Fibroblast of lung (primary cell): ENCODE data around the gene PRKAB1. TPM values are rescaled to one million over a fixed set of nuclear protein-coding genes. Genes with fewer than 3 reads are reported as not detected.
"Not testable (repeated sequence)": the region's sequence is repeated elsewhere in the genome, so short reads cannot be mapped to it uniquely, and the experiment has no call there.

ENCODE experiments used
- DNase-seq, 2 donors: peaks; one replicate each; pipeline versions ENCODE4 v3.0.0 to v3.0.0-alpha.2; 2010; ENCODE audit warnings: low read depth in 2 of 2
- H2AFZ ChIP-seq: 2 replicates; pipeline ENCODE4 v1.5.1; 2012; ENCODE audit warnings: low read length, control low read depth, inconsistent platforms
- H3K27ac ChIP-seq: 2 replicates; pipeline ENCODE4 v1.5.1; 2011; ENCODE audit warnings: low read length, control low read depth; ENCODE audit not compliant: insufficient read depth
- H3K27me3 ChIP-seq: 2 replicates; pipeline ENCODE4 v1.5.1; 2011; ENCODE audit warnings: mild to moderate bottlenecking, low read length; ENCODE audit not compliant: control insufficient read depth, insufficient read depth
- H3K36me3 ChIP-seq: 2 replicates; pipeline ENCODE4 v1.5.1; 2011; ENCODE audit warnings: low read length; ENCODE audit not compliant: control insufficient read depth, insufficient read depth
- H3K4me1 ChIP-seq: 2 replicates; pipeline ENCODE4 v1.5.1; 2011; ENCODE audit warnings: low read length; ENCODE audit not compliant: control insufficient read depth, insufficient read depth; ENCODE audit errors: extremely low read depth
- H3K4me2 ChIP-seq: 2 replicates; pipeline ENCODE4 v1.5.1; 2011; ENCODE audit warnings: low read length, control low read depth; ENCODE audit not compliant: insufficient read depth; ENCODE audit errors: extremely low read depth
- H3K4me3 ChIP-seq, 4 experiments: fragments of 200-600 bp in 1 of 4; sonication (generic) in 1 of 4; replicated peaks in 1 of 4; 2 replicates each; pipeline ENCODE4 v1.5.1; 2011 to 2016; ENCODE audit warnings: low read length in 4 of 4, low read depth in 3 of 4, mild to moderate bottlenecking in 3 of 4, control low read depth in 2 of 4, inconsistent platforms in 1 of 4, mixed read lengths in 1 of 4; ENCODE audit not compliant: insufficient read depth in 1 of 4; ENCODE audit errors: control extremely low read depth in 1 of 4
- H3K79me2 ChIP-seq: 2 replicates; pipeline ENCODE4 v1.5.1; 2012; ENCODE audit warnings: mild to moderate bottlenecking, low read length, inconsistent platforms; ENCODE audit not compliant: control insufficient read depth, insufficient read depth
- H3K9ac ChIP-seq: 2 replicates; pipeline ENCODE4 v1.5.1; 2011; ENCODE audit warnings: mild to moderate bottlenecking, low read length, control low read depth; ENCODE audit not compliant: insufficient read depth
- H3K9me3 ChIP-seq: 2 replicates; pipeline ENCODE4 v1.5.1; 2012; ENCODE audit warnings: low read depth, low read length; ENCODE audit not compliant: control insufficient read depth, insufficient read depth
- H4K20me1 ChIP-seq: 2 replicates; pipeline ENCODE4 v1.5.1; 2011; ENCODE audit warnings: low read length; ENCODE audit not compliant: control insufficient read depth, insufficient read depth; ENCODE audit errors: extremely low read depth
- EZH2 ChIP-seq: IDR thresholded peaks from 2 replicates; pipeline ENCODE4 v1.5.1; 2012; ENCODE audit warnings: low read length, control low read depth, mild to moderate bottlenecking; ENCODE audit errors: missing control alignments
- polyA plus RNA-seq, 2 donors: library from polyadenylated mRNA; depleted of rRNA in 1 of 2; stranded (reverse) in 1 of 2; unstranded in 1 of 2; fragments of >200 nt; gene quantifications; 2 replicates each; pipeline ENCODE4 v1.2.1, GENCODE V29; 2011 to 2012; ENCODE audit warnings: missing spikeins in 1 of 2
- total RNA-seq: library from RNA; depleted of rRNA; stranded (reverse); fragments of >200 nt; gene quantifications from 2 replicates; pipeline ENCODE4 v1.2.1, GENCODE V29; 2014
- TF ChIP-seq, protein P1 (sequence below), 2 donors: IDR thresholded peaks in 1 of 2; conservative IDR thresholded peaks in 1 of 2; 1 replicate in 1 of 2; 2 replicates in 1 of 2; pipeline ENCODE4 v1.5.1; 2011 to 2012; ENCODE audit warnings: low read length in 2 of 2, control low read depth in 1 of 2, inconsistent platforms in 1 of 2, low read depth in 1 of 2, mild to moderate bottlenecking in 1 of 2

The PRKAB1 gene
- total and polyA plus RNA-seq, 2 donors (not counting 1 experiment from before 2014, with no cell fraction given), result 17.0 to 23.8 TPM

GRCh38 chr12:119652665-119653064 lies 15.3 kb upstream of the PRKAB1 start:
- H3K4me3 ChIP-seq, result no peak overlapping the region
- no peak overlapping the region for H3K9ac ChIP-seq
- no peaks in the 10 kb centered on the region for H3K36me3 ChIP-seq
- H4K20me1 ChIP-seq, result no peaks in the 10 kb centered on the region
- H3K4me1 ChIP-seq, result no peaks in the 10 kb centered on the region
- no peaks in the 10 kb centered on the region for H3K27me3 ChIP-seq
- H2AFZ ChIP-seq, result no peak overlapping the region
- H3K9me3 ChIP-seq, result no peaks in the 10 kb centered on the region
- no peak for DNase-seq
- H3K4me2 ChIP-seq, result no peak overlapping the region
- no peaks in the 10 kb centered on the region for H3K79me2 ChIP-seq
- H3K27ac ChIP-seq, result no peak overlapping the region
- TF ChIP-seq, protein P1, sequence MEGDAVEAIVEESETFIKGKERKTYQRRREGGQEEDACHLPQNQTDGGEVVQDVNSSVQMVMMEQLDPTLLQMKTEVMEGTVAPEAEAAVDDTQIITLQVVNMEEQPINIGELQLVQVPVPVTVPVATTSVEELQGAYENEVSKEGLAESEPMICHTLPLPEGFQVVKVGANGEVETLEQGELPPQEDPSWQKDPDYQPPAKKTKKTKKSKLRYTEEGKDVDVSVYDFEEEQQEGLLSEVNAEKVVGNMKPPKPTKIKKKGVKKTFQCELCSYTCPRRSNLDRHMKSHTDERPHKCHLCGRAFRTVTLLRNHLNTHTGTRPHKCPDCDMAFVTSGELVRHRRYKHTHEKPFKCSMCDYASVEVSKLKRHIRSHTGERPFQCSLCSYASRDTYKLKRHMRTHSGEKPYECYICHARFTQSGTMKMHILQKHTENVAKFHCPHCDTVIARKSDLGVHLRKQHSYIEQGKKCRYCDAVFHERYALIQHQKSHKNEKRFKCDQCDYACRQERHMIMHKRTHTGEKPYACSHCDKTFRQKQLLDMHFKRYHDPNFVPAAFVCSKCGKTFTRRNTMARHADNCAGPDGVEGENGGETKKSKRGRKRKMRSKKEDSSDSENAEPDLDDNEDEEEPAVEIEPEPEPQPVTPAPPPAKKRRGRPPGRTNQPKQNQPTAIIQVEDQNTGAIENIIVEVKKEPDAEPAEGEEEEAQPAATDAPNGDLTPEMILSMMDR (conservative IDR thresholded peaks at IDR 0.05 in 1 of 2, IDR thresholded peaks at IDR 0.05 in 1 of 2; ENCODE audit: low read depth in 1 of 2, low read length in 2 of 2), result no peak
- TF ChIP-seq EZH2, result no peak

GRCh38 chr12:119657001-119657400 lies 10.9 kb upstream of the PRKAB1 start:
- not testable (repeated sequence) for H4K20me1 ChIP-seq, H3K4me1 ChIP-seq, H3K9ac ChIP-seq, DNase-seq, H3K79me2 ChIP-seq, H3K4me3 ChIP-seq, H3K36me3 ChIP-seq, H3K4me2 ChIP-seq, H2AFZ ChIP-seq, H3K27ac ChIP-seq, H3K27me3 ChIP-seq, H3K9me3 ChIP-seq

GRCh38 chr12:119658166-119658565 lies 9.8 kb upstream of the PRKAB1 start:
- H4K20me1 ChIP-seq, H3K27ac ChIP-seq, H3K9ac ChIP-seq, H3K4me3 ChIP-seq, H3K4me2 ChIP-seq, DNase-seq, H3K27me3 ChIP-seq, H3K9me3 ChIP-seq, H3K36me3 ChIP-seq, H3K4me1 ChIP-seq, H2AFZ ChIP-seq, H3K79me2 ChIP-seq: not testable (repeated sequence)

GRCh38 chr12:119659289-119659897 lies 8.5 kb upstream of the PRKAB1 start:
- TF ChIP-seq, protein P1 (conservative IDR thresholded peaks at IDR 0.05 in 1 of 2, IDR thresholded peaks at IDR 0.05 in 1 of 2; ENCODE audit: low read depth in 1 of 2, low read length in 2 of 2), result peak; percentile 97 to 99
- no peak for TF ChIP-seq EZH2
- Histone ChIP-seq H3K4me2 (no peak overlapping the region), H3K4me1 (no peaks in the 10 kb centered on the region), H3K36me3 (no peaks in the 10 kb centered on the region), H3K4me3 (no peak overlapping the region), H3K27ac (no peak overlapping the region), H4K20me1 (no peaks in the 10 kb centered on the region), H2AFZ (no peak overlapping the region), H3K9ac (no peak overlapping the region), H3K79me2 (no peaks in the 10 kb centered on the region), H3K9me3 (no peaks in the 10 kb centered on the region), H3K27me3 (no peaks in the 10 kb centered on the region)
- DNase-seq, result peak in 1 of 2 donors; percentile 34
